ENCODE measurements around the gene DMPK.
A peak's percentile ranks its signal among the peaks of the same experiment; 100 is the strongest.
"Not testable (repeated sequence)": the region's sequence is repeated elsewhere in the genome, so short reads cannot be mapped to it uniquely, and the experiment has no call there.

DMPK gene

GRCh38 chr19:45769821-45770191, 12.5 kb downstream of the DMPK start:
- DNase-seq: peak in 27 of 51 donors; percentile 39 to 91 (median 66)

- peak; percentile 66 to 98 (median 92) for DNase-seq
Observed at GRCh38 chr19:45768984-45769782, 13.1 kb downstream of the DMPK start, which contains the start of gene SIX5. SIX5 (minus strand) TSS chr19:45769252; CDS start chr19:45768844, 408 bp downstream.

GRCh38 chr19:45768655-45768983, 13.7 kb downstream of the DMPK start:
- DNase-seq: peak in 4 of 51 donors; percentile 35 to 51 (median 43)

- peak in 23 of 51 donors; percentile 5 to 69 (median 27) for DNase-seq
Observed at GRCh38 chr19:45767881-45768654, 14.2 kb downstream of the DMPK start.

GRCh38 chr19:45767410-45767880, 14.8 kb downstream of the DMPK start:
- DNase-seq: peak in 13 of 51 donors; percentile 10 to 53 (median 19)

GRCh38 chr19:45766869-45767346, 15.4 kb downstream of the DMPK start:
- DNase-seq: peak in 1 of 51 donors; percentile 51

GRCh38 chr19:45766296-45766868, 15.9 kb downstream of the DMPK start:
- DNase-seq: no peak

GRCh38 chr19:45765702-45766295, 16.5 kb downstream of the DMPK start:
- DNase-seq: no peak

- DNase-seq: no peak
Observed at GRCh38 chr19:45764945-45765701, 17.2 kb downstream of the DMPK start.

GRCh38 chr19:45764475-45764874, 17.8 kb downstream of the DMPK start:
- no peak for DNase-seq

- DNase-seq: no peak
Observed at GRCh38 chr19:45763691-45764294, 18.5 kb downstream of the DMPK start.

- DNase-seq: no peak
Observed at GRCh38 chr19:45762870-45763631, 19.2 kb downstream of the DMPK start.

GRCh38 chr19:45761714-45762113, 20.6 kb downstream of the DMPK start:
- DNase-seq: no peak

GRCh38 chr19:45758921-45759320, 23.4 kb downstream of the DMPK start:
- DNase-seq: no peak

- no peak for DNase-seq
Observed at GRCh38 chr19:45757695-45758094, 24.6 kb downstream of the DMPK start.

GRCh38 chr19:45754323-45754722, 28.0 kb downstream of the DMPK start:
- no peak for DNase-seq

- no peak for DNase-seq
Observed at GRCh38 chr19:45753548-45753947, 28.7 kb downstream of the DMPK start.

GRCh38 chr19:45752639-45753038, 29.7 kb downstream of the DMPK start:
- no peak for DNase-seq

- not testable (repeated sequence) for DNase-seq
Observed at GRCh38 chr19:45751483-45751882, 30.8 kb downstream of the DMPK start.

- DNase-seq: no peak
Observed at GRCh38 chr19:45747513-45747912, 34.8 kb downstream of the DMPK start.
